ENCODE measurements around the gene CAPN11.

The CAPN11 gene

GRCh38 chr6:44127186-44128019 is 31.2 kb upstream of the CAPN11 start, which contains the start of the genes MRPL14 and TMEM63B (continued):
- TF ChIP-seq ZNF692 (tag by site-specific recombination; IDR thresholded peaks at IDR 0.05) (peak; percentile 99), GLIS2 (tag by site-specific recombination; IDR thresholded peaks at IDR 0.05) (peak; percentile 77), ZNF223 (tag by site-specific recombination; IDR thresholded peaks at IDR 0.05) (no peak), EGR2 (tag by site-specific recombination; IDR thresholded peaks at IDR 0.05; ENCODE audit: low read depth) (peak; percentile 66)
- TF ChIP-seq, protein P1, sequence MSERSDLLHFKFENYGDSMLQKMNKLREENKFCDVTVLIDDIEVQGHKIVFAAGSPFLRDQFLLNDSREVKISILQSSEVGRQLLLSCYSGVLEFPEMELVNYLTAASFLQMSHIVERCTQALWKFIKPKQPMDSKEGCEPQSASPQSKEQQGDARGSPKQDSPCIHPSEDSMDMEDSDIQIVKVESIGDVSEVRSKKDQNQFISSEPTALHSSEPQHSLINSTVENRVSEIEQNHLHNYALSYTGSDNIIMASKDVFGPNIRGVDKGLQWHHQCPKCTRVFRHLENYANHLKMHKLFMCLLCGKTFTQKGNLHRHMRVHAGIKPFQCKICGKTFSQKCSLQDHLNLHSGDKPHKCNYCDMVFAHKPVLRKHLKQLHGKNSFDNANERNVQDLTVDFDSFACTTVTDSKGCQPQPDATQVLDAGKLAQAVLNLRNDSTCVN (tag by site-specific recombination; optimal IDR thresholded peaks at IDR 0.05): peak; percentile 89

DNA sequence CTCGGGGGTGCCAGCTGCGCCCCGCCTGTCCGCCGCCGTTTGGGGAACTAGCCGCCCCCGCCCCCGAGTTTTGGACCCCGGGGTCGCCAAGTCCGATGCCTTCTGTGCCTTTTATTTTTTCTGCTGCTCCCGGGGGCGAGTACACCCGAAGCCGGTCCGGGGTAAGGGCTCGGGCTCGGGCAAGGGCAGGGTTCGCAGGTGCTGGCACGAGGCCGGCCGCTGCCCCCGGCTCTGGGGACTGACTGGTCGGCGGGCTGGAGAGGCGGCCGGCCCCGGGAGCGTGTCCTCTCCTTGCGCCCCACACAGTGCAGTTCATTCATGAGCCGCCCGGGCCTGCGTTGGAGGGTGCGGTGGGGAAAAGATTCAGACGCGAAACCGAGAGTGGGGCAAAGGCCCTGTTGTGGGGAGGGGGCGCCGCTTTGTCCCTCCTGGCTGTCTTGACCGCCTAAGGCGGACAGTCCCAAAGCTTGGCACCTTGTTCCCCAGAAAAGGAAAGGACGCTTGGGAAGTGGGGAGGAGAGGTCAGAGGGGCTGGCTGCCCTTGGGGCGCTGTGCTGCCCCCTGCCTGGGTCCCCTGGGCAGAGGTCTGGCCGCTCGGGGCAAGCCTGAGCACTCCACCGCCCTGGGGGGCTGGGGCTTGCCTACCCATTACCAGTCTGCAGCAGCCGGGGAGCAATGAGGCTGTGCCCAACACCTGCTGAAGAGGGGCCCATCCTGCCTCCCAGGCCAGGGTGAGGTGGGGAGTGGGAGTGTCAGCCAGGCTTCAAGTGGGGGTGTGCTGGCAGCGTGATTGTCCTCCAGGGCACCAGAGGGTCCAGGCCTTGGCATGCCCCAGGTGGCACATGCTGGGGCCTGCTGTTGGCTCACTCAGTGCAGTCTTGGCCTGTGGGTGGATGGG is 30.4 kb upstream of the CAPN11 start:
- Histone ChIP-seq H3K4me1 (ENCODE audit: control insufficient read depth, insufficient read depth, low read length) (peaks cover 22% of the 10 kb centered on the region), H3K9me3 (ENCODE audit: control insufficient read depth, insufficient read depth, low read depth, low read length) (no peaks in the 10 kb centered on the region), H3K36me3 (ENCODE audit: control insufficient read depth in 2 of 2, insufficient read depth in 1 of 2, low read length in 2 of 2) (peaks cover 0 to 17% of the 10 kb centered on the region in 2 experiments; a peak in 2 of 3 replicates), H3K27ac (ENCODE audit: extremely low read depth, low read depth, low read length) (peak overlapping the region; percentile 57; the same call in 1 of the 2 replicates), H3K4me3 (ENCODE audit: low read depth, low read length) (peak overlapping the region; percentile 81)
- CTCF ChIA-PET: interaction anchor here (0.6 to 2.0 kb wide), 3 partner anchors 29 to 1372 kb away, joined by 3 to 5 read pairs (median 3); partner anchors contain the start of gene SLC35B2
- POLR2A ChIA-PET: interaction anchor here (0.5 to 1.5 kb wide), 14 partner anchors 8 to 526 kb away, joined by 3 to 7 read pairs (median 4); partner anchors contain the start of gene HSP90AB1
- TF ChIP-seq, protein P1 (tag by site-specific recombination; optimal IDR thresholded peaks at IDR 0.05): peak; percentile 71
- TF ChIP-seq ZXDB (tag by site-specific recombination; IDR thresholded peaks at IDR 0.05) (no peak), ZNF10 (tag by site-specific recombination; IDR thresholded peaks at IDR 0.05) (peak; percentile 72; the same call in 1 of the 2 replicates), ZNF335 (tag by site-specific recombination; conservative IDR thresholded peaks at IDR 0.05) (peak; percentile 95), KLF9 (tag by site-specific recombination; IDR thresholded peaks at IDR 0.05; ENCODE audit: low read depth) (peak; percentile 45; the same call in 1 of the 2 replicates), ZBTB48 (tag by site-specific recombination; IDR thresholded peaks at IDR 0.05) (0 out of 2 replicates have a peak, but pooled peaks have one; percentile 18), HOXC10 (CRISPR knock-in tag; IDR thresholded peaks at IDR 0.05) (0 out of 2 replicates have a peak, but pooled peaks have one; percentile 21), GLIS2 (tag by site-specific recombination; IDR thresholded peaks at IDR 0.05) (peak; percentile 74), ZNF777 (tag by site-specific recombination; IDR thresholded peaks at IDR 0.05; ENCODE audit: borderline replicate concordance) (no peak), CTCF (tag by site-specific recombination; IDR thresholded peaks at IDR 0.05) (peak; percentile 50; the same call in 1 of the 2 replicates), ZBTB20 (tag by site-specific recombination; IDR thresholded peaks at IDR 0.05) (peak; percentile 52; the same call in 1 of the 2 replicates), SP2 (tag by site-specific recombination; IDR thresholded peaks at IDR 0.05) (no peak), ZEB2 (tag by site-specific recombination; IDR thresholded peaks at IDR 0.05) (peak; percentile 69; the same call in 1 of the 2 replicates), GLIS1 (tag by site-specific recombination; IDR thresholded peaks at IDR 0.05) (peak; percentile 46), HIC1 (tag by site-specific recombination; IDR thresholded peaks at IDR 0.05) (peak; percentile 67), RBAK (tag by site-specific recombination; IDR thresholded peaks at IDR 0.05) (no peak), ZNF423 (tag by site-specific recombination; IDR thresholded peaks at IDR 0.05) (no peak), ZIC2 (tag by site-specific recombination; IDR thresholded peaks at IDR 0.05) (peak; percentile 63; the same call in 1 of the 2 replicates), EGR2 (tag by site-specific recombination; IDR thresholded peaks at IDR 0.05; ENCODE audit: low read depth) (peak; percentile 16)
- TF ChIP-seq, protein P2, sequence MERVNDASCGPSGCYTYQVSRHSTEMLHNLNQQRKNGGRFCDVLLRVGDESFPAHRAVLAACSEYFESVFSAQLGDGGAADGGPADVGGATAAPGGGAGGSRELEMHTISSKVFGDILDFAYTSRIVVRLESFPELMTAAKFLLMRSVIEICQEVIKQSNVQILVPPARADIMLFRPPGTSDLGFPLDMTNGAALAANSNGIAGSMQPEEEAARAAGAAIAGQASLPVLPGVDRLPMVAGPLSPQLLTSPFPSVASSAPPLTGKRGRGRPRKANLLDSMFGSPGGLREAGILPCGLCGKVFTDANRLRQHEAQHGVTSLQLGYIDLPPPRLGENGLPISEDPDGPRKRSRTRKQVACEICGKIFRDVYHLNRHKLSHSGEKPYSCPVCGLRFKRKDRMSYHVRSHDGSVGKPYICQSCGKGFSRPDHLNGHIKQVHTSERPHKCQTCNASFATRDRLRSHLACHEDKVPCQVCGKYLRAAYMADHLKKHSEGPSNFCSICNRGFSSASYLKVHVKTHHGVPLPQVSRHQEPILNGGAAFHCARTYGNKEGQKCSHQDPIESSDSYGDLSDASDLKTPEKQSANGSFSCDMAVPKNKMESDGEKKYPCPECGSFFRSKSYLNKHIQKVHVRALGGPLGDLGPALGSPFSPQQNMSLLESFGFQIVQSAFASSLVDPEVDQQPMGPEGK (tag by site-specific recombination; IDR thresholded peaks at IDR 0.05): peak; percentile 73; the same call in 1 of the 2 replicates

Data from HEK293 (cell line).